C4-2B (cell line): Measurements from ENCODE around the gene OSM.

Source experiments
- H3K27ac ChIP-seq: fragments of 450-650 bp; 2 replicates; pipeline ENCODE4 v1.5.1; 2017
- ZFX ChIP-seq: fragments of 450-650 bp; IDR thresholded peaks from 2 replicates; pipeline ENCODE4 v1.6.1; 2017
- TF ChIP-seq, protein P1 (sequence below): fragments of 450-650 bp; conservative IDR thresholded peaks from 2 replicates; pipeline ENCODE4 v1.5.1; 2017; ENCODE audit warnings: mild to moderate bottlenecking

OSM gene

DNA sequence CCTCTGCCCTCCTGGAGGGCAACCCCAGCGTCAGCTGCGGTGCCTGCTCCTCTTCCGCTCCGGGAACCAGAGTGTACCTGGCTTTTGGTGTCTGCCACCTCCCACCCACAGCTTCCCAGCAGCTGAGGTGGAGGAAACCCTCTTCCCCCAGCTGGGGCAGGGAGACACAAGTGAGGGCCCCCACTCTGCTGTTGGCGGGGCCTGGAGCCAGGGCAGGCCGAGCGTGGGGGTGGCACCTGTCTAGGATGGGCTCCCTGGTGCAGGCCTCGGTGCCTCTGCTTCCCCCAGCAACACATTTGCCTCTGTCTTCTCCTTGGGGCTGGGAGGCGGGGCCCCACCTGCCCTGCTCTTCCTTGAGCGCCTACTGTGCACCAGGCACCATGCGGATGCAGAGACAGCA lies 6.4 kb downstream of the OSM start:
- TF ChIP-seq, protein P1, sequence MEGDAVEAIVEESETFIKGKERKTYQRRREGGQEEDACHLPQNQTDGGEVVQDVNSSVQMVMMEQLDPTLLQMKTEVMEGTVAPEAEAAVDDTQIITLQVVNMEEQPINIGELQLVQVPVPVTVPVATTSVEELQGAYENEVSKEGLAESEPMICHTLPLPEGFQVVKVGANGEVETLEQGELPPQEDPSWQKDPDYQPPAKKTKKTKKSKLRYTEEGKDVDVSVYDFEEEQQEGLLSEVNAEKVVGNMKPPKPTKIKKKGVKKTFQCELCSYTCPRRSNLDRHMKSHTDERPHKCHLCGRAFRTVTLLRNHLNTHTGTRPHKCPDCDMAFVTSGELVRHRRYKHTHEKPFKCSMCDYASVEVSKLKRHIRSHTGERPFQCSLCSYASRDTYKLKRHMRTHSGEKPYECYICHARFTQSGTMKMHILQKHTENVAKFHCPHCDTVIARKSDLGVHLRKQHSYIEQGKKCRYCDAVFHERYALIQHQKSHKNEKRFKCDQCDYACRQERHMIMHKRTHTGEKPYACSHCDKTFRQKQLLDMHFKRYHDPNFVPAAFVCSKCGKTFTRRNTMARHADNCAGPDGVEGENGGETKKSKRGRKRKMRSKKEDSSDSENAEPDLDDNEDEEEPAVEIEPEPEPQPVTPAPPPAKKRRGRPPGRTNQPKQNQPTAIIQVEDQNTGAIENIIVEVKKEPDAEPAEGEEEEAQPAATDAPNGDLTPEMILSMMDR, result no peak
- TF ChIP-seq ZFX, result no peak
- H3K27ac ChIP-seq, result no peak overlapping the region

DNA sequence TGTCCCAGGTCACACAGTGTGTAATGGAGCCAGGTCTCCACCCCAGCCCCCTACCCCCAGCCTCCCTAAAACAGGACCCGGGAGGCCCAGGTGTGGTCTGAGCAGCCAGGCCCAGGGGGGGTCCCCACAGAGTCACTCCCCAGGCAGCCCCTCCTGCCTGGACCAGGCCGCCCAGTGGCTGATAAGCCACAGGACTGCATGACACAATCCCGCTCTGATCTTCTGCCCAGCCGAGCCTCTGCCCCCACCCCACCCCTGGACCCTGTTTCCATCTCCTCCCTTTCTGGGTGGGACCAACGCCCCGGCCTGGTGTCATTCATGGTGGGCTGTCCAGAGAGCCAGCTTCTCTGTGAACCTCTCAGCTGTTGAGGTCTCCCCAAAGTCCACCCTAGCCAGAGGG lies 12.3 kb downstream of the OSM start:
- H3K27ac ChIP-seq, result no peak overlapping the region
- TF ChIP-seq, protein P1, result no peak
- no peak for TF ChIP-seq ZFX

DNA sequence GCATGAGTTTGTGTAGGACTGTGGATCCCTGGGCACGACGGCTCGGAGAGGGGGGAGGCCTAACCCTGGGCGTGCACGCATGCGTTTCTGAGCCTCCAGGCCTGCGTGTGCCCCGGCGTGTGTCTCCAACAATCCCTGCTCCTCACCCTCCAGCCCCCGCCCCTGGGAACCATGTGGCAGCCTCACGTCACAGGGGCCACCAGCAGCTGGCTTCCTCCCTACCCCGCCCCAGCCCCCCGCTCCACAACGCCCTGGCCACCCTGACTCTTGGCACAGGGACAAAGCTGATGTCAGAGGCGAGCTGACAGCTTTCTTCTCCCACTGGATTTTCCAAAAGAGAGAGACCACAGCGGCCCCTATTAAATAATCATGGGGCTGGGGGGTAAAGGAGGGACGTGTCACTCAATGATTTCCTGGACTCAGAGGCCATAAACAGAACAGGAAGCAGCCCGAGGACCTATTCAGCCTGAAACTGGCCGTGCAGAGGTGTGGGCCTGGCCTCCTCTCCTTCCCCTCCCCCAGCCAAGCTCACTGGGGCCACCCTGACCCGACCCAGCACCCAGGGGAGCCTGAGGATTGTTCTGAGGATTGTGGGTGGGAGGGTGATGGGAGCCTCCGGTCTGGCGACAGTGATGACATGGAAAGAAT lies 13.3 kb downstream of the OSM start:
- no peak for TF ChIP-seq ZFX
- TF ChIP-seq, protein P1, result no peak
- no peak overlapping the region for H3K27ac ChIP-seq

DNA sequence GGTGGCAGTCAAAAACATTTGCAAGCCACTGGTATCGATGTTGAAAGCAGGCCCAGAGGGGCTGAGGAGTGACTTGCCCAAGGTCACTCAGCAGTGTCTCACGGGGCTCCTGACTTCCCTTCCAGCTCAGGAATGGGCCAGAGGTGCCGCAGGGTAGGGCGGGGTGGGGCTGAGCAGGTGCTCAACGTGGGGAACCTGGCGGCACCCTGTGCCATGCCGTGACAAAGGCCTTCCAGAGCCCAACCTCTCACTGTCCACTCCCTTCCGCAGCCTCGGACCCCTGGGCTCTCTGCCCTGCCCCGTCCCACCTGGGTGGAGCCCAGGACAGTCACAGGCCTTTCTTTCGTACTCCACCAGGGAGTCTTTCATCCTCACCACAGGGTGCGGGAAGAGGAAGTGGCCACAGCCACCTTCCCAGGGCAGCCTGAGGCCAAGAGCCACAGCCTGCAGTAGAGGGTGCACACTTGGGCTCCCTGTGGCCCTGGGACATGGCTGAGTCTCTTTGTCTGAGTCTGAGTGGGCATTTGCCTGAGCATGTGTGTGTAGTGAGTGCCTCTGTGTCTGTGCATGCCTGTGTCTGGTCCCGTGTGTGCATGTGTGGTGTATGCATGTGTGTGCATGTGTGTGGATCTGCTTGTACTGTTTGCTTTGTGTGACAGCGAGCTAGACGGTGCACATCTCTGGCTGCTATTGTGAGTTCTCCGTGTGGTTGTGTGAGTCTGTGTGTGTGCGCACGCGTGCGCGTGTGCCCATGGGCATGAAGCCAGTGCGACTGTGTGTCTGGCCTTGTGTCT lies 14.0 kb downstream of the OSM start:
- TF ChIP-seq, protein P1, result no peak
- no peak for TF ChIP-seq ZFX
- no peak overlapping the region for H3K27ac ChIP-seq

DNA sequence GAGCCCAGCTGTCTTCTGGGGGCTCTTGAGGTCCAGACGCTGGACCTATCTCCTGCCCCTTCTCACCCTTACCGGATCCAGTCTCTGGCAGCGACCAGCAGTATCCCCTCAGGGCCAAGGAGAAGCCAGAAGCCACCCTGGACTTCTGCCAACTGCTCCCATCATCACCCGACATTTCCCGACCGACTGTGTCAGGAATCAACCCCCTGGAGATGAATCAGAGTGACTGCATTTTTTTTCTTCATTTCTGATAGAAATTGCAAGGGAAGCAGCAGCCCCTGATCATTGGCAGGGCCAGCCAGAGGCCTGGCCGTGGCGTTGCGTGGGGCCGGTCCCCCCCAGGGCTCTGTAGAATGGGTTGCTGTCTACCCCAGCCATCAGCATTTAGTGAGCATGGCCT lies 14.9 kb downstream of the OSM start:
- TF ChIP-seq ZFX, result no peak
- TF ChIP-seq, protein P1, result no peak
- H3K27ac ChIP-seq, result no peak overlapping the region

DNA sequence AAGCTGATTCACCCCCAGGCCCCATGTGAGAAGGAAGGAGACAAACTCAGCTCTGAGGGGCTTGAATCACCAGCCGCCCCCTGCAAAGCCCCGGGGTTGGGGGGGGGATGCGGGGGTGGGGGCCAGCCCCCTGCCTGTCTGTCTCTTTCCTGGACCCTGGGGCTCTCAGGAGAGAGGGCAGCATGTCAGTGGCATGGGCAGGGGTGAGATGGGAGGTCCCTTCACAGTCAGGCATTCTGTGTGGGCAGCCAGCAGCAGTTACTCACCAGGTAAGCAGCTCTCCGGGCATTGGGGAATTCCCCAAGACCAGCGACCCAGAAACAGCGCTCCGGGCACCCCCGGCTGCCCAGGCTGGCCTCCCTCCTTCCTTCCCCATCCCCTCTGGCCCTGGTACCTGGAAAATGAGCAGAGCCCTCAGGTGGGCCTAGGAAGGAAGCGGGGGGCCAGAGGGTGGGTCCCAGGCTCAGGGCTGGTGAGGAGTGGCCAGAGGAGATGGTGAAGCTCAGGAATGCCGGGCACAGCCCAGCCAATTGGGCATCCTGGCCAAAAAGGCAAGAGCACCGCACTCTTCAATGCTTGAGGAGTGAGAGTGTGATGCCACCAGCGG lies 15.9 kb downstream of the OSM start:
- no peak for TF ChIP-seq ZFX
- TF ChIP-seq, protein P1, result no peak
- H3K27ac ChIP-seq, result no peak overlapping the region

DNA sequence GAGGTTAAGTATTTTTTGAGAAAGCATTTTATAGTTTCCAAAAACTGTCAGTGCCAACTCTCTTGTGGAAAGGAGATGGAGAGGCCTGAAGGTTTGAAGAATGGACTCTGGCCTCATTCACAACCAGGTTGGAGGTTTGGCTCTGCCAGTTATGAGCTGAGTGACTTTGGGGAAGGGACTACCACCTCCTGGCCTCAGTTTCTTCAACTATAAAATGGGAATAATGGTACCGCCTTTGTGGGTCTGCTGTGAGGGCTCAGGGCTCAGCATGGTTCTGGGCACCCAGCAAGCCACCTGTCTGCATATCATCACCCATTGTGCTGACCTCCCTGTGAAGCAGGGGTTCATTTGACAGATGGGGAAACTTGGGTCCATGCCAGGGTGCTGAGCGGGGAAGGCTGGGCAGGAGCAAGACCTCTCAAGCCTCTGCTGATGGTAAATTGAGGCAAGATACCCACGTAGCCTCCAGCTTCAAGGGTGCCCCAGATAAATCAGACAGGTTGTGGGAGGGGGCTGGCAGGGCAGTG lies 16.5 kb downstream of the OSM start:
- H3K27ac ChIP-seq, result no peak overlapping the region
- TF ChIP-seq, protein P1, result no peak
- TF ChIP-seq ZFX, result no peak
